OCI-LY3 (cell line): ENCODE results near the gene PNPLA8.

Experiments used
- H2AFZ ChIP-seq: fragments of 200-600, 300-600 bp; shearing (Covaris generic); 2 replicates; pipeline ENCODE4 v1.6.0; 2014; ENCODE audit warnings: antibody characterized with exemption, low read depth, low read length
- H3K27ac ChIP-seq: fragments of 200-600, 300-600 bp; sonication (generic); 2 replicates; pipeline ENCODE4 v1.5.1; 2014; ENCODE audit warnings: mild to moderate bottlenecking, low read length, moderate library complexity, mixed read lengths
- H3K27me3 ChIP-seq: fragments of 200-600, 300-600 bp; sonication (generic); 2 replicates; pipeline ENCODE4 v1.6.1; 2014; ENCODE audit warnings: low read depth, low read length, mixed read lengths
- H3K36me3 ChIP-seq: fragments of 200-600, 300-600 bp; sonication (generic); replicated peaks from 2 replicates; pipeline ENCODE3; 2014; ENCODE audit warnings: low read depth, low read length, mixed read lengths
- H3K4me1 ChIP-seq: fragments of 300-600, 200-600 bp; sonication (generic); 2 replicates; pipeline ENCODE4 v1.6.1; 2014; ENCODE audit warnings: low read length, mixed read lengths
- H3K4me2 ChIP-seq: fragments of 200-600, 300-600 bp; sonication (generic); 2 replicates; pipeline ENCODE4 v1.6.1; 2014; ENCODE audit warnings: low read length, mixed read lengths
- H3K4me3 ChIP-seq: fragments of 300-600, 200-600 bp; sonication (generic); 2 replicates; pipeline ENCODE4 v1.5.1; 2014; ENCODE audit warnings: antibody characterized with exemption, mild to moderate bottlenecking, low read length, moderate library complexity
- H3K79me2 ChIP-seq: fragments of 300-600, 200-600 bp; shearing (Covaris generic); 2 replicates; pipeline ENCODE4 v1.6.1; 2014; ENCODE audit warnings: mild to moderate bottlenecking, low read length, mixed read lengths
- H3K9ac ChIP-seq: fragments of 300-600, 200-600 bp; shearing (Covaris generic); 2 replicates; pipeline ENCODE4 v1.6.0; 2014; ENCODE audit warnings: mild to moderate bottlenecking, low read length, moderate library complexity
- H3K9me3 ChIP-seq: fragments of 200-600, 300-600 bp; shearing (Covaris generic); 2 replicates; pipeline ENCODE4 v1.6.1; 2014; ENCODE audit warnings: low read length, mixed read lengths; ENCODE audit not compliant: insufficient read depth
- H4K20me1 ChIP-seq: fragments of 200-600, 300-600 bp; sonication (generic); 2 replicates; pipeline ENCODE4 v1.6.1; 2016; ENCODE audit warnings: low read length, mixed read lengths; ENCODE audit not compliant: insufficient read depth
- CTCF ChIP-seq: fragments of 200-600, 300-600 bp; sonication (generic); IDR thresholded peaks from 2 replicates; pipeline ENCODE4 v1.5.1; 2014; ENCODE audit warnings: antibody characterized with exemption, low read length, low read depth
- EZH2phosphoT487 ChIP-seq: fragments of 200-600 bp; shearing (Covaris generic); IDR thresholded peaks from 2 replicates; pipeline ENCODE4 v1.6.1; 2018; ENCODE audit warnings: antibody characterized with exemption, mixed run types, low read depth

Gene PNPLA8

GRCh38 chr7:108431099-108431498 is 94.8 kb downstream of the PNPLA8 start:
- no peaks in the 10 kb centered on the region for H3K9me3 ChIP-seq
- H3K4me2 ChIP-seq, result no peak overlapping the region
- no peak overlapping the region for H3K4me3 ChIP-seq
- H3K9ac ChIP-seq, result no peak overlapping the region
- H3K27me3 ChIP-seq, result no peaks in the 10 kb centered on the region
- no peak overlapping the region for H3K27ac ChIP-seq
- H3K36me3 ChIP-seq, result peaks cover 35% of the 10 kb centered on the region
- H4K20me1 ChIP-seq, result peaks cover 72% of the 10 kb centered on the region
- no peak for TF ChIP-seq EZH2phosphoT487
- no peak for TF ChIP-seq CTCF
- no peak overlapping the region for H2AFZ ChIP-seq
- peaks cover 63% of the 10 kb centered on the region for H3K4me1 ChIP-seq
- H3K79me2 ChIP-seq, result peaks cover 100% of the 10 kb centered on the region

- peaks cover 35% of the 10 kb centered on the region for H3K36me3 ChIP-seq
These were observed 95.3 kb downstream of the PNPLA8 start for GRCh38 chr7:108430664-108431063.

DNA sequence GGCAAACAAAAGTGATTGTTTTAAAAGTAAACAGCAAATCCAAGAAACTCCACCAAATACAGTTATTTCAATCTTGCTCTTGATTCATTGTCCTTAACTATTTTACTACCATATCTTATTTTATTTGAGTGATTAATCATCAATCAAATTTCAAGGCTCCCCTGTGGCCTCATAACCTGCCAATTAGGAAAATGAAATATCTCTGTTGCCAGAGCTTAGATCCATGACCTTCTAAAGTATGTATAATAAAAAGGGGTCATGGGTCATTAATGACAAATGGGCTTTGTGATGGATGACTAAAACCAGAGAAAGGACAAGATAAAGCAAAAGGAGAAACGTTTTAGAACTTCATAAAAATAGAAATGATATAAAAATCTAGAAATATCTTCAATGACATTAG is 98.2 kb downstream of the PNPLA8 start:
- Histone ChIP-seq H3K27me3 (no peaks in the 10 kb centered on the region), H3K9me3 (no peaks in the 10 kb centered on the region), H3K4me3 (no peak overlapping the region), H3K27ac (no peak overlapping the region), H3K36me3 (peaks cover 26% of the 10 kb centered on the region), H3K79me2 (peaks cover 99% of the 10 kb centered on the region), H2AFZ (no peak overlapping the region), H3K4me2 (no peak overlapping the region), H3K4me1 (peaks cover 71% of the 10 kb centered on the region), H4K20me1 (peaks cover 74% of the 10 kb centered on the region), H3K9ac (no peak overlapping the region)
- TF ChIP-seq EZH2phosphoT487, result no peak
- no peak for TF ChIP-seq CTCF

More at GRCh38 chr7:108430664-108431063, 95.3 kb downstream of the PNPLA8 start:
- Histone ChIP-seq H3K9me3 (no peaks in the 10 kb centered on the region), H3K4me2 (no peak overlapping the region), H3K4me3 (no peak overlapping the region), H3K27me3 (no peaks in the 10 kb centered on the region), H2AFZ (no peak overlapping the region), H3K9ac (no peak overlapping the region), H3K79me2 (peaks cover 100% of the 10 kb centered on the region), H3K4me1 (peaks cover 67% of the 10 kb centered on the region), H3K27ac (no peak overlapping the region), H4K20me1 (peaks cover 76% of the 10 kb centered on the region)
- TF ChIP-seq EZH2phosphoT487 (no peak), CTCF (no peak)

GRCh38 chr7:108425714-108426275 is 100.1 kb downstream of the PNPLA8 start:
- Histone ChIP-seq H3K27ac (no peak overlapping the region), H3K9ac (no peak overlapping the region), H3K4me1 (peaks cover 87% of the 10 kb centered on the region), H2AFZ (no peak overlapping the region), H3K79me2 (peaks cover 99% of the 10 kb centered on the region), H4K20me1 (peaks cover 58% of the 10 kb centered on the region), H3K4me2 (no peak overlapping the region), H3K9me3 (no peaks in the 10 kb centered on the region), H3K4me3 (no peak overlapping the region), H3K36me3 (peaks cover 18% of the 10 kb centered on the region), H3K27me3 (no peaks in the 10 kb centered on the region)
- TF ChIP-seq EZH2phosphoT487 (no peak), CTCF (no peak)
